CD4-positive, CD25-positive, alpha-beta regulatory T cell (primary cell): ENCODE measurements around the gene MYADML2. TPM values are rescaled to one million over a fixed set of nuclear protein-coding genes. Genes with fewer than 3 reads are reported as not detected.

Experiments used
- ATAC-seq, 2 donors: fragments of 150-1000 bp; cut with Tn5 transposase; one replicate each; pipeline ENCODE4 v1.10.0; 2021; ENCODE audit warnings: low read depth in 2 of 2, moderate number of reproducible peaks in 2 of 2, moderate library complexity in 1 of 2
- DNase-seq, 3 donors: peaks; one replicate each; pipeline versions ENCODE4 v3.0.0 to v3.0.0-alpha.2; 2012 to 2022; ENCODE audit warnings: mixed read lengths in 1 of 3
- H3K27ac ChIP-seq: one replicate; pipeline ENCODE4 v1.7.0; 2013; ENCODE audit warnings: mild to moderate bottlenecking, low read length; ENCODE audit not compliant: insufficient read depth, poor library complexity, severe bottlenecking
- H3K27me3 ChIP-seq: one replicate; pipeline ENCODE4 v1.7.0; 2013; ENCODE audit warnings: low read length; ENCODE audit not compliant: control insufficient read depth, insufficient read depth
- H3K36me3 ChIP-seq: one replicate; pipeline ENCODE4 v1.7.0; 2013; ENCODE audit warnings: mild to moderate bottlenecking, low read length, moderate library complexity; ENCODE audit not compliant: control insufficient read depth, insufficient read depth
- H3K4me1 ChIP-seq: 2 replicates; pipeline ENCODE4 v1.7.0; 2013; ENCODE audit warnings: mild to moderate bottlenecking, low read length; ENCODE audit not compliant: insufficient read depth, control insufficient read depth, poor library complexity, severe bottlenecking
- H3K4me3 ChIP-seq: one replicate; pipeline ENCODE4 v1.7.0; 2013; ENCODE audit warnings: low read depth, mild to moderate bottlenecking, low read length, moderate library complexity
- H3K9me3 ChIP-seq, 2 experiments: 1 replicate in 1 of 2; 2 replicates in 1 of 2; pipeline ENCODE4 v1.7.0; 2013; ENCODE audit warnings: low read length in 2 of 2, mild to moderate bottlenecking in 1 of 2, moderate library complexity in 1 of 2; ENCODE audit not compliant: control insufficient read depth in 2 of 2
- H3K27ac Mint-ChIP-seq, 3 donors: one replicate each; pipeline ENCODE4 v1.8.0; 2020 to 2022; ENCODE audit warnings: mild to moderate bottlenecking in 3 of 3, mixed read lengths in 3 of 3, moderate library complexity in 2 of 3
- H3K27me3 Mint-ChIP-seq: one replicate; pipeline ENCODE4 v1.8.0; 2022; ENCODE audit warnings: mild to moderate bottlenecking, mixed read lengths
- H3K36me3 Mint-ChIP-seq: one replicate; pipeline ENCODE4 v1.8.0; 2020; ENCODE audit warnings: mixed read lengths
- H3K4me1 Mint-ChIP-seq, 4 donors: one replicate each; pipeline ENCODE4 v1.8.0; 2020 to 2022; ENCODE audit warnings: mixed read lengths in 4 of 4, mild to moderate bottlenecking in 1 of 4
- H3K4me3 Mint-ChIP-seq, 4 donors: one replicate each; pipeline ENCODE4 v1.8.0; 2020 to 2022; ENCODE audit warnings: mild to moderate bottlenecking in 4 of 4, mixed read lengths in 4 of 4, moderate library complexity in 3 of 4
- H3K9me3 Mint-ChIP-seq, 7 donors: one replicate each; pipeline ENCODE4 v1.8.0; 2020 to 2022; ENCODE audit warnings: mixed read lengths in 7 of 7, mild to moderate bottlenecking in 3 of 7, moderate library complexity in 2 of 7
- polyA plus RNA-seq, 4 donors: library from polyadenylated mRNA; unstranded; fragments of 300-500 nt; fragmentation: Illumina TruSeq; gene quantifications; one replicate each; pipeline ENCODE4 v1.2.3, GENCODE V29; 2021
- total RNA-seq: library from RNA; stranded (reverse); gene quantifications from one replicate; pipeline ENCODE4 v1.2.3, GENCODE V29; 2022

Gene MYADML2
- total and polyA plus RNA-seq, 5 donors from 2014 or later: not detected

DNA sequence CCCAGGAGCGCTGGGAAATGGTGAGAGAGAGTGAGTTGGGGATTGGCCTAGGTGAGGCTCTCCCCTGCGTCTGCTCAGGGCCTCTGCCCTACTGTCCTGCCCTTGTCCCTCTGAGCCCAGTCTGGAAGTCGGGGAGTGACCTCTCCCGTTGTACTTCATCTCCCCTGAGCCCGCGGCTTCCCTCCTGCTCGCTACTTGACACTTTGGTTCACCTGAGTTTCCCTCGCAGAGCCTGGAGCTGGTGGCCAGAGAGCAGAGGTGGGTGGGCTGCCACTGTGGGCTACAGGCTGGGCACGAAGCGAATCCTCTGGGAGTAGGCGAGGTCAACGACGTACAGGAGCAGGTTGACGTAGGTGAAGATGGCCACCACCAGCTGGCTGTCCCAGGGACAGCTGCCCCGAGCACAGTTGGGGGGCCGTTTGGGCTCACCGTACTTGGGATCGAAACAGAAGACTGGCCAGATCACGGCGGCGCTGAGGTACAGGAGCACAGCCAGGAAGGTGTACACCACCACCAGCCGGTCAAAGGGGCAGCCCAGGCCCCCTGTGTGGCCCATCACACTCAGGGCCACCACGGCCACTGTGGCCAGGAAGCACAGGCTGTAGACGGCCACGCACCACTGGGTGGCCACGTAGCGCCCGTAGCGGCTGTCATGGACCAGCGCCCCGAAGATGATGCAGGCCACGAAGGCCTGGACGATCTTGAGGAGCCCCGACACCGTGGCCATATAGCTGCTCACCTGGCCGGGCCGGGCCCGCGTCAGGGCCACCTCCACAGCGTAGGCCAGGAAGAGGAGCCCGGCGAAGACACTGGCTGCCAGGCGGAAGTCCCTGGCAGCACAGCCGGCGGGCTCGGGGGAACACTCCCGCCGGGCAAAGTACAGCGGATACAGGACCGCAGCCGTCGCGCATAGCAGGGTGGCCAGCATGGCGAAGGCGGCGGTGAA lies 6.2 kb downstream of the MYADML2 start:
- peak overlapping the region in 1 of 4 donors; percentile 36 for H3K4me3 Mint-ChIP-seq
- DNase-seq (no peak), ATAC-seq (no peak)
- H3K27me3 ChIP-seq: no peaks in the 10 kb centered on the region
- H3K4me1 ChIP-seq: peaks cover 12% of the 10 kb centered on the region
- H3K9me3 ChIP-seq: no peaks in the 10 kb centered on the region
- H3K4me3 ChIP-seq: no peak overlapping the region
- H3K36me3 ChIP-seq: no peaks in the 10 kb centered on the region
- H3K27ac Mint-ChIP-seq: no peak overlapping the region
- H3K9me3 Mint-ChIP-seq: peaks cover 0 to 1% (median 0%) of the 10 kb centered on the region in 7 donors
- H3K36me3 Mint-ChIP-seq: no peaks in the 10 kb centered on the region
- peaks cover 7% of the 10 kb centered on the region for H3K27me3 Mint-ChIP-seq
- peaks cover 0 to 17% (median 0%) of the 10 kb centered on the region in 4 donors for H3K4me1 Mint-ChIP-seq
- H3K27ac ChIP-seq: no peak overlapping the region

GRCh38 chr17:81939881-81940385 lies 7.1 kb downstream of the MYADML2 start:
- Histone ChIP-seq H3K27ac (no peak overlapping the region), H3K4me3 (no peak overlapping the region), H3K36me3 (no peaks in the 10 kb centered on the region), H3K27me3 (no peaks in the 10 kb centered on the region), H3K4me1 (peaks cover 12% of the 10 kb centered on the region), H3K9me3 (no peaks in the 10 kb centered on the region)
- Mint-ChIP-seq H3K27ac (no peak overlapping the region), H3K27me3 (peaks cover 7% of the 10 kb centered on the region), H3K4me1 (peaks cover 0 to 20% (median 0%) of the 10 kb centered on the region in 4 donors), H3K36me3 (no peaks in the 10 kb centered on the region), H3K4me3 (peak overlapping the region in 1 of 4 donors; percentile 36), H3K9me3 (peaks cover 0 to 1% (median 0%) of the 10 kb centered on the region in 7 donors)
- no peak for ATAC-seq
- DNase-seq: no peak

DNA sequence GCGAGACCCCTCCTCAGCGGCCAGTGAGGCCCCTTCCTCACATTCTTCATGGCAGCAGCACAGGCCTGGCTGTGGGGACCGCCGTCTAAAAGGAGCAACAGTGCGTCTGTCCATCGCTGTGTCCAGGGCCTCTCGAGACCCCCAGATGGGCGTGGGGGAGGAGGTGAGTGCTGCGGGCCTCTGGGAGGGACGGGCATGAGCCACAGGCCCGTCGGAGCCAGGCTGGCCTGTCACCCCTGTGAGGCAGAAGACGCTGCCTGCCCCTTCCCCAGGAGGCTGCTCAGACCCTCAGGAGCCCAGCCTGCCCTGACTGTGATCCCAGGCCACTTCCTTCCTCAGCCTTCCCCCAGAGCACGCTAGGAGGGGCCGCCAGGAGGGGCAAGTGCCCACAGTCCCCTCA lies 7.8 kb downstream of the MYADML2 start:
- Mint-ChIP-seq H3K9me3 (peaks cover 0 to 1% (median 0%) of the 10 kb centered on the region in 7 donors), H3K36me3 (no peaks in the 10 kb centered on the region), H3K27ac (no peak overlapping the region), H3K4me1 (peaks cover 0 to 20% (median 0%) of the 10 kb centered on the region in 4 donors), H3K27me3 (peaks cover 7% of the 10 kb centered on the region), H3K4me3 (peak overlapping the region in 1 of 4 donors; percentile 21)
- no peaks in the 10 kb centered on the region for H3K9me3 ChIP-seq
- ATAC-seq: no peak
- no peak overlapping the region for H3K27ac ChIP-seq
- peaks cover 12% of the 10 kb centered on the region for H3K4me1 ChIP-seq
- H3K36me3 ChIP-seq: no peaks in the 10 kb centered on the region
- H3K27me3 ChIP-seq: no peaks in the 10 kb centered on the region
- no peak for DNase-seq
- H3K4me3 ChIP-seq: no peak overlapping the region

DNA sequence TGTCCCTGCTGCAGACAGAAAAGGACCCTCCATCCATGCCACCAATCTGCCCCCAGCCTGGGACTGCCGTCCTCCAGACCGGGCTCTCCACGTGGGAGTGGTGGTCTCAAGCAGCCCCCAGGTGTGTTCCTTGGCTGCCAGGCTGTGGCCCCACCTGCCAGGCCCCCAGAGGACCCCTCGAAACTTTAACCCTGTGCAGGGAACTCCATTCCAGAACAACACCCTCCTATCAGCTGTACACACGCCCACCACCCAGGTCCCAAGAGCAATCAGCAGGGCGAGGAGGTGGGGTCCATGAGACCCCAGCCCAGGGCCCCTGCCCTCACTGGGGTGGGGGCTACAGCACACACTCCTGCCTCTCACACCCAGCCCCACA lies 11.3 kb downstream of the MYADML2 start:
- Mint-ChIP-seq H3K36me3 (no peaks in the 10 kb centered on the region), H3K27ac (no peak overlapping the region), H3K4me1 (peaks cover 0 to 20% (median 0%) of the 10 kb centered on the region in 4 donors), H3K27me3 (peaks cover 16% of the 10 kb centered on the region), H3K4me3 (peak overlapping the region; percentile 34 to 50 (median 48)), H3K9me3 (peaks cover 0 to 3% (median 0%) of the 10 kb centered on the region in 7 donors)
- ATAC-seq: no peak
- Histone ChIP-seq H3K27ac (no peak overlapping the region), H3K36me3 (no peaks in the 10 kb centered on the region), H3K4me3 (no peak overlapping the region), H3K4me1 (peaks cover 12% of the 10 kb centered on the region), H3K27me3 (no peaks in the 10 kb centered on the region), H3K9me3 (no peaks in the 10 kb centered on the region)
- no peak for DNase-seq

DNA sequence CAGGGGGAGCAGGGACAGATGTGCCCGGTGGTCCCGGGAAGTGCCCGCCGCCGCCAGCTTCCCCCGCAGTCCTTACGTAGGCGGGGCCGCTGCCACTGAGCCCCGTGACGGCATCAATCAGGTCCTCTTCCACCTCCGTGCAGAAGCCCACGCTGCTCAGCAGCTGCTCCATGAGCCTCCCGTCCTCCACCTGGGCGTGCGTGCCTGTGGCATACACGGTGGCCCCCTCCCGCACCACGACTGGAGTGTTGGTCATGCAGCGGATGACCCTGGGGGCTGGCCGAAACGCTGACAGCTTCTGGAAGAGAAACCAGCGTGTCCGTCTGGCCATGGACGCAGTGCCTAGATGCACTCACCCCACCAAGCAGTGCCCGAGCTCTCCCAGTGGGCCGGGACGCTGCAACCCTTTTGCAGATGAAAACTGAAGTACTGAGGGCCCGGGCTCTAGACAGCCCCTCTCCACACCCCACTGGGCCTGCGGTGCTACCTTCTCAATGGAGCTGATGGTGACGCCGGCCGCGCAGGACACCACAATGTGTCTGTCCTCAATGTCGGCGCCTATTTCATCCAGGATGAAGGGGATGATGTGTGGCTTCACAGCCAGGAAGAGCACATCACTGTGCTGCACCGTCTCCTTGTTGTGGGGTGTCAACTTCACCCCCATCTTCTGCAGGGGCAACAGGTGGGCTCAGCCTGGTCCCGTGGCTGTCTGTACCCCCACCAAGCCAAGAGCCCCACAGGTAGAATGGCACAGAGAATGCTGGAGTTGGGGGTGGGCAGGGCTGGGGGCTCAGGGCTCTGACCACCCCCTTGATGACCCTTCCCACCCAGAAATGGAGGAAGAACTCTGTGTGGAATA lies 12.0 kb downstream of the MYADML2 start:
- no peaks in the 10 kb centered on the region for H3K36me3 Mint-ChIP-seq
- H3K4me1 ChIP-seq: peaks cover 12% of the 10 kb centered on the region
- no peaks in the 10 kb centered on the region for H3K27me3 ChIP-seq
- no peak overlapping the region for H3K4me3 ChIP-seq
- DNase-seq (no peak), ATAC-seq (no peak)
- H3K4me3 Mint-ChIP-seq: peak overlapping the region in 1 of 4 donors; percentile 49
- H3K27me3 Mint-ChIP-seq: peaks cover 12% of the 10 kb centered on the region
- H3K9me3 Mint-ChIP-seq: peaks cover 0 to 1% (median 0%) of the 10 kb centered on the region in 7 donors
- H3K4me1 Mint-ChIP-seq: peaks cover 0 to 20% (median 0%) of the 10 kb centered on the region in 4 donors
- H3K27ac Mint-ChIP-seq: no peak overlapping the region
- no peaks in the 10 kb centered on the region for H3K9me3 ChIP-seq
- H3K36me3 ChIP-seq: no peaks in the 10 kb centered on the region
- no peak overlapping the region for H3K27ac ChIP-seq

GRCh38 chr17:81934098-81934757 lies 12.8 kb downstream of the MYADML2 start:
- Histone ChIP-seq H3K9me3 (no peaks in the 10 kb centered on the region), H3K27ac (no peak overlapping the region), H3K4me1 (peaks cover 12% of the 10 kb centered on the region), H3K36me3 (no peaks in the 10 kb centered on the region), H3K4me3 (no peak overlapping the region), H3K27me3 (no peaks in the 10 kb centered on the region)
- ATAC-seq: no peak
- H3K36me3 Mint-ChIP-seq: no peaks in the 10 kb centered on the region
- peaks cover 0 to 20% (median 0%) of the 10 kb centered on the region in 4 donors for H3K4me1 Mint-ChIP-seq
- peak overlapping the region in 1 of 4 donors; percentile 63 for H3K4me3 Mint-ChIP-seq
- peaks cover 12% of the 10 kb centered on the region for H3K27me3 Mint-ChIP-seq
- DNase-seq: no peak
- H3K27ac Mint-ChIP-seq: no peak overlapping the region
- peaks cover 0 to 1% (median 0%) of the 10 kb centered on the region in 7 donors for H3K9me3 Mint-ChIP-seq

- Histone ChIP-seq H3K27ac (no peak overlapping the region), H3K27me3 (no peaks in the 10 kb centered on the region), H3K4me3 (no peak overlapping the region), H3K36me3 (no peaks in the 10 kb centered on the region), H3K4me1 (peaks cover 18% of the 10 kb centered on the region), H3K9me3 (no peaks in the 10 kb centered on the region)
- ATAC-seq (no peak), DNase-seq (no peak)
- Mint-ChIP-seq H3K4me3 (no peak overlapping the region), H3K27me3 (peaks cover 12% of the 10 kb centered on the region), H3K4me1 (peaks cover 0 to 21% (median 0%) of the 10 kb centered on the region in 4 donors), H3K9me3 (peaks cover 0 to 1% (median 0%) of the 10 kb centered on the region in 7 donors), H3K36me3 (no peaks in the 10 kb centered on the region), H3K27ac (peak overlapping the region in 1 of 3 donors; percentile 43)
Measured at GRCh38 chr17:81933178-81933699, 13.8 kb downstream of the MYADML2 start.
